HepG2 (cell line): Measurements from ENCODE around the gene TBX6.

Experiments used
- FOSL1 ChIP-seq: sonication (generic); formaldehyde crosslinking; IDR thresholded peaks from 2 replicates; pipeline ENCODE4 v1.9.0; 2021; ENCODE audit warnings: missing genetic modification reagents, borderline replicate concordance
- FOXO1 ChIP-seq: sonication (generic); formaldehyde crosslinking; IDR thresholded peaks from 2 replicates; pipeline ENCODE4 v1.4.0; 2020; ENCODE audit warnings: missing genetic modification reagents
- ZNF75D ChIP-seq: sonication (generic); formaldehyde crosslinking; IDR thresholded peaks from 2 replicates; pipeline ENCODE4 v1.8.1; 2023; ENCODE audit warnings: missing genetic modification reagents, mild to moderate bottlenecking, borderline replicate concordance
- TF ChIP-seq, protein P1 (sequence below): sonication (generic); formaldehyde crosslinking; IDR thresholded peaks from 2 replicates; pipeline ENCODE4 v1.5.0; 2020; ENCODE audit warnings: mild to moderate bottlenecking, missing genetic modification reagents, moderate library complexity

DNA sequence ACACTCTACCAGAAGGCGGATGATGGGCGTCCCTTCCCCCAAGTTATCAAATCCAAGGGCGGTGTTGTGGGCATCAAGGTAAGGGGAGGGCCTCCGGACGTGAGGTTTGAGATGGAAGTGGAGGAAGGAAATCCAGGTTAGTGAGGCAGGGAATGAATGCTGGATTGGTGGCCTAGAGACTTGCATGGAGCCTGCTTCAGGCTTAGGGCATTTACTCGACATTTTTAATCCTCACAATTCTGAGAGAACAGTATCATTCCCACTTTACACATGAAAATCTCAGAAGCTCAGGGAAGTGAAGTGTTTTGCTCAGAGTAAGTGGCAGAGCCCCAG lies 24.2 kb downstream of the TBX6 start:
- TF ChIP-seq FOXO1 (CRISPR knock-in tag): no peak
- TF ChIP-seq, protein P1, sequence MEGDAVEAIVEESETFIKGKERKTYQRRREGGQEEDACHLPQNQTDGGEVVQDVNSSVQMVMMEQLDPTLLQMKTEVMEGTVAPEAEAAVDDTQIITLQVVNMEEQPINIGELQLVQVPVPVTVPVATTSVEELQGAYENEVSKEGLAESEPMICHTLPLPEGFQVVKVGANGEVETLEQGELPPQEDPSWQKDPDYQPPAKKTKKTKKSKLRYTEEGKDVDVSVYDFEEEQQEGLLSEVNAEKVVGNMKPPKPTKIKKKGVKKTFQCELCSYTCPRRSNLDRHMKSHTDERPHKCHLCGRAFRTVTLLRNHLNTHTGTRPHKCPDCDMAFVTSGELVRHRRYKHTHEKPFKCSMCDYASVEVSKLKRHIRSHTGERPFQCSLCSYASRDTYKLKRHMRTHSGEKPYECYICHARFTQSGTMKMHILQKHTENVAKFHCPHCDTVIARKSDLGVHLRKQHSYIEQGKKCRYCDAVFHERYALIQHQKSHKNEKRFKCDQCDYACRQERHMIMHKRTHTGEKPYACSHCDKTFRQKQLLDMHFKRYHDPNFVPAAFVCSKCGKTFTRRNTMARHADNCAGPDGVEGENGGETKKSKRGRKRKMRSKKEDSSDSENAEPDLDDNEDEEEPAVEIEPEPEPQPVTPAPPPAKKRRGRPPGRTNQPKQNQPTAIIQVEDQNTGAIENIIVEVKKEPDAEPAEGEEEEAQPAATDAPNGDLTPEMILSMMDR (CRISPR knock-in tag): no peak
- no peak for TF ChIP-seq ZNF75D (CRISPR knock-in tag)
- TF ChIP-seq FOSL1 (CRISPR knock-in tag): no peak
